Motor neuron (in vitro differentiated cells): Measurements from ENCODE around the gene SETD7. TPM values are rescaled to one million over a fixed set of nuclear protein-coding genes. Genes with fewer than 3 reads are reported as not detected.
"Not testable (repeated sequence)": the region's sequence is repeated elsewhere in the genome, so short reads cannot be mapped to it uniquely, and the experiment has no call there.

Experiments
- ATAC-seq, 8 experiments: fragments of 200-7000 bp; cut with Tn5 transposase; replicated peaks in 6 of 8; 2 replicates each; pipeline ENCODE4 v1.8.0; 2021; ENCODE audit warnings: mild to moderate bottlenecking in 8 of 8, moderate library complexity in 8 of 8
- H3K27ac ChIP-seq, 2 donors: fragments of 250-450 bp; sonication (Bioruptor Pico); 2 replicates each; pipeline ENCODE4 v1.9.0; 2021; ENCODE audit warnings: antibody characterized with exemption in 2 of 2, mild to moderate bottlenecking in 2 of 2, moderate library complexity in 1 of 2
- H3K4me1 ChIP-seq, 2 donors: fragments of 250-450 bp; sonication (Bioruptor Pico); replicated peaks in 1 of 2; 2 replicates each; pipeline ENCODE4 v1.6.1; 2021; ENCODE audit warnings: antibody characterized with exemption in 2 of 2, mild to moderate bottlenecking in 2 of 2, moderate library complexity in 1 of 2
- H3K4me3 ChIP-seq, 5 donors: fragments of 250-450 bp; sonication (Bioruptor Pico); 2 replicates each; pipeline ENCODE4 v1.9.0; 2021; ENCODE audit warnings: antibody characterized with exemption in 5 of 5, mild to moderate bottlenecking in 5 of 5, moderate library complexity in 4 of 5
- WGBS, 10 experiments: fragments of 450-650 bp; shearing (Covaris generic); methylation state at CpG; one replicate each; pipeline ENCODE4 v1.0.0; 2022; 5-methylcytosine and 5-hydroxymethylcytosine counted together
- in situ Hi-C, 9 experiments: fragments of 400-800 bp; cut with MboI; loops; one replicate each; pipeline ENCODE4 v1.15.0; 2021; ENCODE audit warnings: low sequenced_read_pairs in 9 of 9, low pct_unique_long_range_greater_than_20kb in 2 of 9; ENCODE audit not compliant: unreplicated experiment in 9 of 9
- total RNA-seq, 8 experiments: library from RNA; unstranded; fragments of 300-600 nt; gene quantifications; 2 replicates each; pipeline versions ENCODE4 v1.2.3 to v1.2.4, GENCODE V29; 2022

SETD7 gene
- total RNA-seq, 8 experiments from 2014 or later: 11.6 to 51.6 (median 32.7) TPM

- H3K4me3 ChIP-seq: no peak overlapping the region
- no peak for ATAC-seq
- H3K4me1 ChIP-seq: no peaks in the 10 kb centered on the region
- in situ Hi-C loops: no loop called here
- H3K27ac ChIP-seq: no peak overlapping the region
- 89 to 100% (median 93%) methylated on average over 1 to 5 of the region's 11 CpGs; no CpG with 5 or more reads in 4 of the 10 experiments for WGBS, 10 experiments
Observed at GRCh38 chr4:139484783-139485311, 71.2 kb downstream of the SETD7 start.

GRCh38 chr4:139483000-139483399, 73.0 kb downstream of the SETD7 start:
- WGBS, 10 experiments: 67 to 100% (median 92%) methylated on average over 1 to 3 of the region's 3 CpGs; no CpG with 5 or more reads in 2 of the 10 experiments
- in situ Hi-C loops: no loop called here
- Histone ChIP-seq H3K27ac (no peak overlapping the region), H3K4me1 (no peaks in the 10 kb centered on the region), H3K4me3 (no peak overlapping the region)
- no peak for ATAC-seq

GRCh38 chr4:139481465-139481864, 74.6 kb downstream of the SETD7 start:
- no peak overlapping the region for H3K27ac ChIP-seq
- 0 to 60% (median 40%) methylated on average over 1 of the region's 1 CpG; no CpG with 5 or more reads in 5 of the 10 experiments for WGBS, 10 experiments
- no peak for ATAC-seq
- no peaks in the 10 kb centered on the region for H3K4me1 ChIP-seq
- H3K4me3 ChIP-seq: no peak overlapping the region
- in situ Hi-C loops: no loop called here

- Histone ChIP-seq H3K4me3 (no peak overlapping the region), H3K27ac (no peak overlapping the region), H3K4me1 (no peaks in the 10 kb centered on the region)
- 89 to 100% (median 99%) methylated on average over 1 to 4 of the region's 4 CpGs for WGBS, 10 experiments
- in situ Hi-C loops: no loop called here
- no peak for ATAC-seq
Observed at GRCh38 chr4:139476363-139476762, 79.7 kb downstream of the SETD7 start.

- no peak overlapping the region for H3K4me3 ChIP-seq
- H3K27ac ChIP-seq: no peak overlapping the region
- no peaks in the 10 kb centered on the region for H3K4me1 ChIP-seq
- in situ Hi-C loops: no loop called here
- ATAC-seq: peak in 1 of 8 experiments; percentile 54
- WGBS, 10 experiments: 50 to 100% (median 97%) methylated on average over 1 to 3 of the region's 3 CpGs
Observed at GRCh38 chr4:139472852-139473251, 83.2 kb downstream of the SETD7 start.

- in situ Hi-C loops: no loop called here
- ATAC-seq: no peak
- H3K4me1 ChIP-seq: no peaks in the 10 kb centered on the region
- WGBS, 10 experiments: 86 to 100% (median 90%) methylated on average over 1 to 6 of the region's 6 CpGs; no CpG with 5 or more reads in 4 of the 10 experiments
- H3K4me3 ChIP-seq: no peak overlapping the region
- H3K27ac ChIP-seq: no peak overlapping the region
Observed at GRCh38 chr4:139470997-139471665, 84.9 kb downstream of the SETD7 start.

- in situ Hi-C loops: no loop called here
- no peak for ATAC-seq
- H3K4me1 ChIP-seq: no peaks in the 10 kb centered on the region
Observed at GRCh38 chr4:139470295-139470694, 85.7 kb downstream of the SETD7 start.

GRCh38 chr4:139469869-139470268, 86.2 kb downstream of the SETD7 start:
- no peak overlapping the region for H3K27ac ChIP-seq
- WGBS, 10 experiments: 80 to 100% (median 100%) methylated on average over 1 of the region's 1 CpG; no CpG with 5 or more reads in 5 of the 10 experiments
- ATAC-seq: no peak
- in situ Hi-C loops: no loop called here
- no peaks in the 10 kb centered on the region for H3K4me1 ChIP-seq
- no peak overlapping the region for H3K4me3 ChIP-seq

More at GRCh38 chr4:139470295-139470694, 85.7 kb downstream of the SETD7 start:
- no peak overlapping the region for H3K4me3 ChIP-seq
- H3K27ac ChIP-seq: no peak overlapping the region

GRCh38 chr4:139469216-139469615, 86.8 kb downstream of the SETD7 start:
- in situ Hi-C loops: no loop called here
- Histone ChIP-seq H3K4me1 (no peaks in the 10 kb centered on the region), H3K4me3 (no peak overlapping the region), H3K27ac (no peak overlapping the region)
- WGBS, 10 experiments: 61 to 100% (median 96%) methylated on average over 1 to 2 of the region's 2 CpGs
- ATAC-seq: no peak

GRCh38 chr4:139468756-139469155, 87.3 kb downstream of the SETD7 start:
- H3K4me3 ChIP-seq, in situ Hi-C loops, ATAC-seq: not testable (repeated sequence)

GRCh38 chr4:139465922-139466321, 90.1 kb downstream of the SETD7 start:
- WGBS, 10 experiments: 0 to 96% (median 76%) methylated on average over 1 to 4 of the region's 4 CpGs
- no peaks in the 10 kb centered on the region for H3K4me1 ChIP-seq
- H3K27ac ChIP-seq: no peak overlapping the region
- in situ Hi-C loops: no loop called here
- no peak for ATAC-seq
- no peak overlapping the region for H3K4me3 ChIP-seq

More at GRCh38 chr4:139468756-139469155, 87.3 kb downstream of the SETD7 start:
- not testable (repeated sequence) for H3K4me1 ChIP-seq, H3K27ac ChIP-seq

GRCh38 chr4:139464512-139464911, 91.5 kb downstream of the SETD7 start:
- H3K4me1 ChIP-seq, ATAC-seq, in situ Hi-C loops, H3K4me3 ChIP-seq, H3K27ac ChIP-seq: not testable (repeated sequence)
- 87 to 100% (median 100%) methylated on average over 2 to 4 of the region's 5 CpGs; no CpG with 5 or more reads in 6 of the 10 experiments for WGBS, 10 experiments

GRCh38 chr4:139461022-139461628, 94.9 kb downstream of the SETD7 start:
- peak in 3 of 8 experiments; percentile 58 to 74 (median 73) for ATAC-seq
- Histone ChIP-seq H3K27ac (no peak overlapping the region), H3K4me3 (no peak overlapping the region), H3K4me1 (peaks cover 6 to 12% of the 10 kb centered on the region in 2 donors)
- in situ Hi-C loops: no loop called here
- 40 to 100% (median 87%) methylated on average over 1 to 5 of the region's 5 CpGs; no CpG with 5 or more reads in 4 of the 10 experiments for WGBS, 10 experiments
